GM19351 (cell line): ENCODE results near the gene SHROOM3.
"Not testable (repeated sequence)": the region's sequence is repeated elsewhere in the genome, so short reads cannot be mapped to it uniquely, and the experiment has no call there.

ENCODE experiments used
- ATAC-seq: cut with Tn5 transposase; IDR thresholded peaks from one replicate; pipeline ENCODE4 v1.9.1; 2021; ENCODE audit warnings: mild to moderate bottlenecking, moderate library complexity; ENCODE audit not compliant: unreplicated experiment

The SHROOM3 gene

DNA sequence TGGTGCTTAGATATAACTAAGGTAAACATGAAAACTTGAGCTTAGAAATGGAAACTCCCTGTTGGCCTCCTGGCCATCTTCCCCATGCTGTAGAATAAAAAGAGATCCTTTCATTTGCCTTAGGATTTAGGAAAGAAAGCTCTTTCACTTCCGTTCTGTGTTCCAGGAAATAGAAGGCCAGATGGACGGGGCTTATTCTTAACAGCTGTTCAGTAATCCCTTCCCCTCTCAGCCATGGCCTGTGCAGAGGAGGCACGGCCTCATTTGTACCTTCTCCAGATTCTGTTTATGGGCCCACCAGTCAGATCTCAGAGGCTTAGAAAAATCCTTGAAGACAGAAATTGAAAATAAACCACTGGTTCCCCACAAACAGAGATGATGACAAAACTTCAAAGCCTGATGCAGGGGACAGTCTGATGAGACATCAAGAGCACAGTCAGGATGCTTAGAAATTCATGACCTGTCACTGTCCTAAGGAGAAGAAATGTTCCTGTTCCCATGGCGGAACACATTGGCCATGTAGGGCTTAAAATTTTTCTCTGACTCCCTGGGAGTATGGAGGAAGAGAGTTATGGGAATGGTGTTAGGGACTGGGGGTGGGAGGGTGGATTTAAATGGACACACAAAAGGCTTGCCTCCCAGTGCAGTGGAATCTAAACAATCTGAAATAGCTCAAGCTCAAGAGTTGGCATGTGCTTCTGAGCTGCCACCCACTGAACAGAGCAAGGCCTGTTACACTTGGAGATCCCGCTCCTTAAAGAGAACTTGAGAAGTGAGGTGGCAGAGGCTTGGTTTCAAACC is 274.1 kb downstream of the SHROOM3 start:
- ATAC-seq, result no peak

DNA sequence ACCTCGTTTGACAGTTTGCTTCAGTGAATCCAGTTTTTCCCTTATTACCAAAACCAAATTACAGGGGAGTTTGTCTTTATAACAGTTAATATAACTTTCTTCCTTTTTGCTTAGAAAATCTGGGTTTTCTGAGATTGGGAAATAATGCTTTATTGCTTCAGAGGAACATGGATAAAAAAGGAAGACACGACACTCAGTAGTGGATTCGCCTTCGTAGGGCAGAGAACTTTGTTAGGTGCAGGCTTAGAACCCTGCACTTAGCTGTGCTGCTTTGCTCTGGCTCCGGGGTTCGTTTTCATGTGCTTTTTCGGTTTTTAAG is 274.7 kb downstream of the SHROOM3 start:
- ATAC-seq, result no peak

GRCh38 chr4:76712564-76712963 is 277.5 kb downstream of the SHROOM3 start:
- ATAC-seq, result no peak

DNA sequence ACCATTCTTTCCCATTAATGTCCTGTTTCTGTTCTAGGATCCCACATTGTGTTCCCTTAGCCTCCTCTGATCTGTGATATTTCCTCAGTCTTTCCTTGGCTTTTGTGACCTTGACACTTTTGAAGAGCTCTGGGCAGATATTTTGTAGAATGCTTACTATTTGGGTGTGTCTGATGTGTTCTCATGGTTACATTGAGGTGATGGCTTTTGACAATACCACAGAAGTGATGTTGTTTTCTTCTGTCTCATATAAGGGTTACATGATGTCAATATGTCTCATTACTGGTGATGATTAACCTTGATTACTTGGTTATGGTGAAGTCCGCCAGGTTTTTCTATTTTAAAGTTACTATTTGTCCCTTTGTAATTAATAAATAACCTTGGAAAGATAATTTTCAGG is 279.2 kb downstream of the SHROOM3 start:
- no peak for ATAC-seq

DNA sequence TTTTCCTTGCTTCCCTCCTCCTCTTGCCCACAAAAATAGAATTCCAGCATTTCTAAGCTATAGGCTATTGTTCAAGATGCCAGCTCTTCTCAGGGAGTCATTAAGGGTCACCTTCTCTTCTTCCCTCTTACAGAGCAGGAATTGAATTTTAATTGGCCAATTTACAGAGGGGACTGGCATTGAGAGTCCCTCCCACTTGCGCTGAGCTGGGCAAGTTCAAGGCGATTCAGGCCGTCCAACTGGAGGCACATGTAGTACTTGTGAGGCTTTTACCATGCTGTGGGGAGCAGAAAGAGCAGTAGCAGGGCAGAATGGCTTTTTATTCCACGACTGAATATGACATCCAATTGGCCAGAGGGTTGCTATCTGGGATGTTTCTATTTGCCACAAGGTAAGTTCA is 281.0 kb downstream of the SHROOM3 start:
- no peak for ATAC-seq

DNA sequence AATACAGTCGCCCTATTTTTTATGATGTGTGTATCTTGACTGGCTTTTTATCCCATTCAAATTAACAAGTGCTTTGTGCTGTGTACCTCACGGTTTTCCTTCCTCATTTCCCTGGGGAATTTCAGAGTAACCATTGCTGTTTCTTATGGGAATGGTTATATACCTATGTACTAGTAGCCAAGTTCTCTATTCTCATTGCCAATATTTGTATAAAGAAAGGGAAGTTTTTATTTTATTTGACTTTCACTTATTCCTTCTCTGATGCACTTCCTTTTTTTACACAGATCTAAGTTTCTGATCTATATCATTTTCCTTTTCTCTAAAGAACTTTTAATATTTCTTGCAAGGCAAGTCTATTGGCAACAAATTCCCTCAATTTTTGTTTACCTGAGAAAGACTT is 281.6 kb downstream of the SHROOM3 start:
- no peak for ATAC-seq

DNA sequence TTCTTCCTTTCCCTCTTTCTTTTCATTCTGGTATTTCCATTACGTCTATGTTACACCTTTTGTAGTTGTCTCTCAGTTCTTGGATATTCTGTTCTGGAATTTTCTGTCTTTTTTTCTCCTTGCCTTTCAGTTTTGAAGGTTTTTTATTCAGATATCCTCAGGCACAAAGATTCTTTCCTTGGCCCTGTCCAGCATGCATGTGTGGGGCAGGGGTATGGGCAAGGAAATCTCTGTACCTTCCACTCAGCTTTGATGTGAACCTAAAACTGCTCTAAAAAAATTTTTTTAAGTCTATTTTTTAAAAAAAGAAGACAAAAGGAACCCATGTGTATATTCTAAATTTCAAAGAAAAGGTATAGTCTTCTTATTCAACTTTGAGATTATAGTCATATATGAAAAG is 282.4 kb downstream of the SHROOM3 start:
- no peak for ATAC-seq

DNA sequence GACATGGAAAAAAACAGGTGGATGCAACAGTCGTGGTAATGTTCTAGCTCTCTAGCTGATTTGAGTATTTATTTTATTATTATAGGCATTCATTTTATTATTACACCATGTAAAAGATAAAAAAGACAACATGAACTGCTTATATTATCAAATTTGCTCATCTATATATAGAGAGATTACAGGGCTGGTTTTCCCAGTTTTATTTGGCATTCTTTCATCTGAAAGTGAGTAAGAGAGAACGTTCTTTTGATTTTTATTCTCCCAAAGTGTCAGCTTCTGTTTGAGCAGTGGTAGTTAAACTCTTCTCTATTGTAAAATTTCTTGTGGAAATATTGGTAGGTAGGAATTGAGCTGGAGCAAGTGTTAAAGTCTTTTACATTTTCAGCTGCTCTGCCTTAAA is 283.0 kb downstream of the SHROOM3 start:
- no peak for ATAC-seq

- ATAC-seq, result no peak
Measured at GRCh38 chr4:76718831-76719230, 283.8 kb downstream of the SHROOM3 start.

- ATAC-seq, result no peak
Measured at GRCh38 chr4:76720121-76720520, 285.1 kb downstream of the SHROOM3 start.

- not testable (repeated sequence) for ATAC-seq
Measured at GRCh38 chr4:76722146-76722545, 287.1 kb downstream of the SHROOM3 start.

DNA sequence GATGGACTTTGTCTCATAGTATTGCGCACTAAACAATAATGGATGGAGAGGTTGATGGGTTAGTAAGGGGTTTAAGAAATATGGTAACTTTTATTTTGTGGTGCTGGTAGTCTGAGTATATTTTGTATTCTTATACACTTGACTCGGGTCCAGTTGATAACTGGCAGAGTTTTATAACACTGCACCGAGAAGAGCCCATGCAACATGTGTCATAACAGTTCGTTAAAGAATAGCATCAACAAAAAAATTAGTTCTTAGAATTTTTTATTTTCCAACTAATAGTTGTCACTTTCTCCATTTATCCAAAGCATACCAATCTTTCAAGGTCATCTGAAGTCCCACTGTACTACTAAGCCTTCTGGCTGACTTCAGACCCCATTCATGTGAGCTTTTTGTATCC is 287.8 kb downstream of the SHROOM3 start:
- ATAC-seq, result no peak

DNA sequence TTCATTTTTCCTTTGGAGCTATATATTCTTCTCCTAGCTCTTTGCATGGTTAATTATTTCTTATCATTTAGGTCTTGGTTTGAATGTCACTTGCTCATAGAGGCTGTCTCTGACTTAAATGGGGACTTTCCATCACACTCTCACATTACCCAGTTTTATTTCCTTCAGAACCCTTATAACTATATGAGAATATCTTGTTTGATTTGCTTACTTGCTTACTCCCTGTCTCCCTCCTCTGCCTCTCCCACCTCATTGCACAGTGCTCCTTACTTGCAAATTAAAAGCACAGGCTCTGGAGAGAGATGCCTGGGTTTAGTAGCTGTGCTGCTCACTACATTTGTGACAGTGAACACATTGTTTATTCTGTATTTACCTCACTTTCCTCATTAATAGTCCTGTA is 288.3 kb downstream of the SHROOM3 start:
- no peak for ATAC-seq

DNA sequence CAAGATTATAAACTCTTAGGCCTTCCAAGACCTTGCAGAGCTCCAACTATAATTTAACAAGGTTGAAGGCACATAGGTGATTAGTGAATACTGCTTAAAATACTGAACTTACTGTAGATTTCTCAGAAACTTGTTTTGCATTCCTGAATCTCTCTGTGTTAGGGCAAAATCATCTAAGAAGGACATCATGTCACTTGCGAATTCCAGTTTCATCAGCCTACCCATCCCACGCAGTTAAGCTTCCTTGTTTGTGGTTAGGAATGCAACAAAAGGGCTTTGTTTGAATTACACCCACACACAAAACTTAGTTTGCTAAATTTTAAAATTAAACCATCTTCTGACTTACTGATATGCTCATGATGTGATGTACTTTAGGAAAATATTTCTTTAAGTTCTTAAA is 288.9 kb downstream of the SHROOM3 start:
- no peak for ATAC-seq

DNA sequence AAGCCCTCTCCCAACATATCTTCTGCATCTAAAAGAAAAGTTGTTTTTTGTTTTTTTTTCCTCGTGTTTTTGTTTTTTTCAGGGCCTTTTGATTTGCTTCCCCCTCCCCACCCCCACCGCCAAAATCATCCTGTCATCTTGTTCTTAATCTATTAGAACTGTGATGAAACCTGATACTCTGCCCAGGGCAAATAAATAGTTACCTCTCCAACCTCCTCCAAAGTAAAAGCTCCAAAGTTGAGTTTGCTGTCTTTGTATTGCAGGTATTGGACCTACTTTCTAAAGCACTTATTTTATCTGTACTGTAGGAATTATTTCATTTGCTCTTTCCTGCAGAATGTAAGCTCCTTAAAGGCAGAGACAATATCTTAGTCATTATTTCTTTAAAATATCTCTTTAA is 290.0 kb downstream of the SHROOM3 start:
- ATAC-seq, result no peak

DNA sequence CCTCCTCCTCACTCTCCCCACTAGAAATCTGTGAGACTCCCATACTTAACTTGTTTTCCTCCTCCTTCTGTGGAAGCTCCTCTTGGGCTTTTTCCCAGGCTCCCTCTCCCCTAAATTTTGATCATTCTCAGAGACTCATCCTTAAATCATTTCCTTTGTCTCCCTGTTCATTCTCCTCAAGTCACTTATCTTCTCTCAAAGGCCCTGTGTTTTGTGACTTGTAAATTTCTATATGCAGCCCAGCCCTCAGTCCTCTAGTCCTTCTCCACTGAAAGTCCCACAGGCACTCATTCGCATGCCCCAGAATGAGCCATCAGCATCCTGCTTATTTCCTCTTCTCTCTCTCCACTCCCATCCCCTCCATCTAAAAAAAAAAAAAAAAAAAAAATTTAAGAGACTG is 291.1 kb downstream of the SHROOM3 start:
- ATAC-seq, result no peak

DNA sequence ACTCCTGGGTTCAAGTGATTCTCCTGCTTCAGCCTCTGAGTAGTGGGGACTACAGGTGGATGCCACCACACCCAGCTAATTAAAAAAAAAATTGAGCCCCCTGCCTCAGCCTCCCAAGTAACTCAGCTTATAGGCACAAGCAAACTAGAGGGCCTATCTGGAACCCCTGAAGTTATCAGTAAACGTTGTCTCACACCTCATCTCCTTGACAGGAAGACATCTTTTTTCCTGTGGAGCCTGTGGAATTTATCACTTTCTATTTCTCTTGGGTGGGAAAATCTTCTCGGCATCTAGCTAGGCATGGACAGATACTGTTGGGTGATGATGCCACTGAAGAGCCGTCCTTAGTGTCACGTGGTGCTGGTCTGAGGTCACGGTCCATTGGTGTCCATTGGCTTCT is 291.6 kb downstream of the SHROOM3 start:
- no peak for ATAC-seq

DNA sequence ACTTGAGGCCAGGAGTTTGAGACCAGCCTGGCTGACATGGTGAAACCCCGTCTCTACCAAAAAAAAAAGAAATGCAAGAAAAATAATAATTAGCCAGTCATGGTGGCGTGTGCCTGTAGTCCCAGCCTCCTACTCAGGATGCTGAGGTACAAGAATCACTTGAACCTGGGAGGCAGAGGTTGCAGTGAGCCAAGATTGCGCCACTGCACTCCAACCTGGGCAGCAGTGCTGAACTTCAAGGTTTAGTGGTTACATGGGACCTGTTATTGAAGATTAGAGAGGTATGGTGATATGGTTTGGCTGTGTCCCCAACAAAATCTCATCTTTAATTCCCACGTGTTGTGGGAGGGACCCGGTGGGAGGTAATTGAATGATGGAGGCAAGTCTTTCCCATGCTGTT is 292.9 kb downstream of the SHROOM3 start:
- not testable (repeated sequence) for ATAC-seq

DNA sequence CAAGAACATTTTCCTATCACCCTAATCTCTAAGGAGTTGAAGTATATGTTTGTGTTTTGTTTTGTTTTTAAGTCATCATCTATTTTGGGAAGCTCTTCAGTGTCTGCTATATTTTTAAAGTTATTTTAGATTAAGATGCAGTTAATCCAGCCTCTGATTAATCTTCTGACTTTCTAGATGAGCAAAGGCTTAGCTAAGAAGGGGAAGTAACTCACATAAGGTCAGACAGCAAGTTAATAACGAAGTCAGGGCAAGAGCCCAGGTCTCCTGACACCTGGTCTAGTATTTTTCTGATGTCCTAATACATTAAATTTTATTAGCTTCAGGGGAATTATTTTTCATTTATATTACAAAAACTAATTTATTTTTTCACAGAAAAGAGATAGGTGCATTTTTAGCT is 294.4 kb downstream of the SHROOM3 start:
- no peak for ATAC-seq

DNA sequence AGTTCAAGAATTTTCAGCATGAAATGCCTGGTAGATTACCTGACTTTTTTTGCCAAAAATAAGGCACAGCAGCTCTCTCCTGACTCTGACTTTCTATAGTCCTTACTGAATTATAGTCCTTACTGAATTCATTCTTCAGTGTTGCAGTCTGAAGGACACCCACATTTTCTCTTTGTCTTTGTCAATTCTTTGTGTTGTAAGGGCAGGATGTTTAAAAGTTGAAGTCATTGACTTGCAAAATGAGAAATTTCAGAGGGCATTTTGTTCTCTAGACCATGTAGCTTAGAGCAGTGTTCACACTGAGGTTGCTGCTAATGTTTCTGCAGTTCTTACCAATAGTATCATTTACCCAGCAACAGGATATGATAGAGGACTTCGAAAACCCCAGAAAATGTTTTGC is 295.0 kb downstream of the SHROOM3 start:
- no peak for ATAC-seq

DNA sequence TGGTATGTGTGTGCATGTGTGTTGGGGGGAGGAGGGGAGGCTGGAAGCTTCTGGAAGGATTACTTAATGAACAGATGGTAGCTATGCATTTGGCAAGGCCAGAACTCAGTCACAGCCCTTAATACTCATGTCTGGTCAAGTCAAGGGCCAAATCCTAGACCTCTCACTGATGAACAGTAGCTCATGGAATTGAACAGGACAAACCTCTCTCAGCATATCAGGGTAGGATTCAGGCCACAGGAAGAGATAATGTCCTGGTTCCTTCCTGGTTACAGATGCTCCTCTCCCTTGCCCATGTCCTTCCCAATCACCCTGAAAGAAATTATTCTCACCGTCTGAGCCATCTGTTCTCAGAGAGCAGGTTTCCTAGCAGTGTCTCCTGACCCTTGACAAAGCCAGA is 297.2 kb downstream of the SHROOM3 start:
- ATAC-seq, result no peak

- ATAC-seq, result peak; percentile 47
Measured at GRCh38 chr4:76733068-76733771, 298.2 kb downstream of the SHROOM3 start.

DNA sequence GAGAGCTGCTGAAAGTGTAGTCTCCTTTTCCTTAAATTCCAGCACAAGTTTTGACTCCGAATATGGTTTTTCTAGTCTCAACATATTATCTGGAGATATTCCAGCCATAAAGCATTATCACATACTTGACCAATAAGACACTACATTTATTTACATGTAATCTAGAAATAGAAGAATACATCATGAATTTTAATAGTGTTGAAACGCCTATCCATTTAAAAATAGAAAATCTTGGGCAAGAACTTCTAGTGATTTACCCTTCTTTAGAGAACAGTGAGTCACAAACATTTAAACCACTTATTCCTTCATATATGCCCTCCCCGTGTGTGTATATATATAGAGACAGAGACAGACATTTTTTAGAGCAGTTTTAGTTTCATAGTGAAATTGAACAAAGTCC is 301.4 kb downstream of the SHROOM3 start:
- no peak for ATAC-seq
